Testis (tissue), 2 donors: ENCODE results near the gene EGFL8.

Source experiments
- POLR2A ChIP-seq: fragments of 450-650 bp; IDR thresholded peaks from one replicate; pipeline ENCODE4 v1.6.1; 2017; ENCODE audit warnings: antibody characterized with exemption, mild to moderate bottlenecking, moderate library complexity
- TF ChIP-seq, protein P1 (sequence below), 3 experiments: fragments of 450-650 bp in 2 of 3; fragments of 200-600 bp in 1 of 3; sonication (generic) in 1 of 3; IDR thresholded peaks; one replicate each; pipeline ENCODE4 v1.5.1; 2016 to 2019; ENCODE audit warnings: antibody characterized with exemption in 3 of 3, mild to moderate bottlenecking in 2 of 3, moderate library complexity in 1 of 3

DNA sequence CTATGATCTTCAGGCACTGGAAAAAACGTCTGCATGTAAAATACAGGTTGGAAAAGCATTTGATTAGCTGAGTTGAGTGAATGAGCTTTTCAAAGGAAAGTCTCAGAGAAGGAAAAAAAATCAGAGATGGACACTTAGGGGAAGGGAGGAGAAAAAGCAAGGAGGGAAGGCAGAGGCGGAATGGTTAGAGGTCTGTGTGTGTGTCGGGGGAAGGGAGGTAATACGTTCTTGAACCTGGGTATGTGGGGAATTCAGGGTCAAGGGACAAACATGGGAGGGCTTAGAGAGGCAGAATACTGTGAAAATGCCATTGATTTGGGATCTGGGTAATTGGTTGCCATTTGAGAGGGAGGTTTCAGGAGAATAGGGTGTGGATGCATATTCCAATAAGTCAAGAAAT is 17.7 kb upstream of the EGFL8 start:
- TF ChIP-seq, protein P1, sequence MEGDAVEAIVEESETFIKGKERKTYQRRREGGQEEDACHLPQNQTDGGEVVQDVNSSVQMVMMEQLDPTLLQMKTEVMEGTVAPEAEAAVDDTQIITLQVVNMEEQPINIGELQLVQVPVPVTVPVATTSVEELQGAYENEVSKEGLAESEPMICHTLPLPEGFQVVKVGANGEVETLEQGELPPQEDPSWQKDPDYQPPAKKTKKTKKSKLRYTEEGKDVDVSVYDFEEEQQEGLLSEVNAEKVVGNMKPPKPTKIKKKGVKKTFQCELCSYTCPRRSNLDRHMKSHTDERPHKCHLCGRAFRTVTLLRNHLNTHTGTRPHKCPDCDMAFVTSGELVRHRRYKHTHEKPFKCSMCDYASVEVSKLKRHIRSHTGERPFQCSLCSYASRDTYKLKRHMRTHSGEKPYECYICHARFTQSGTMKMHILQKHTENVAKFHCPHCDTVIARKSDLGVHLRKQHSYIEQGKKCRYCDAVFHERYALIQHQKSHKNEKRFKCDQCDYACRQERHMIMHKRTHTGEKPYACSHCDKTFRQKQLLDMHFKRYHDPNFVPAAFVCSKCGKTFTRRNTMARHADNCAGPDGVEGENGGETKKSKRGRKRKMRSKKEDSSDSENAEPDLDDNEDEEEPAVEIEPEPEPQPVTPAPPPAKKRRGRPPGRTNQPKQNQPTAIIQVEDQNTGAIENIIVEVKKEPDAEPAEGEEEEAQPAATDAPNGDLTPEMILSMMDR (IDR thresholded peaks at IDR 0.05), result no peak
- no peak for TF ChIP-seq POLR2A
